Kasumi-1 (cell line): ENCODE measurements around the gene PPFIA2.

ENCODE experiments used
- DNase-seq, 2 experiments: peaks; one replicate each; lab custom pipeline; 2025; lab: John Stamatoyannopoulos, UW

PPFIA2 gene

DNA sequence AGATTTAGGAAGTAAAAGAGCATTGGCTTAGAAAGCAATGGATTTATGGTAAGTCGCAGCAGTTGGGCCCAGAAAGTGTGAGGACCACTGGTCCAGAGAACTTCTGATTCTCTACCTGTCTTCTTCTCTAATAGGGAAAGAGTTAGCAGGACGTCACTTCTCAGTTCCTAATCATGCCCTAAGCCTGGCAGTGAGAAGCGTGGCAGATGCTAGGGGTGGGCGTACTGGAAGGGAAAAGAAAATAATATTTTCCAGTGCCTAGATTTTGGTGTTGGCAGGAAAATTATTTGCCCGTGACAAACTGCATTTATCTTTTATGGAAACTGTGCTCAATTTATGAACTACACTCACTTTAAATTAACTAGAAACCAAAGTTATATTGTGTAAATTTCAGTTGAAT lies 212.3 kb downstream of the PPFIA2 start:
- DNase-seq: no peak

DNA sequence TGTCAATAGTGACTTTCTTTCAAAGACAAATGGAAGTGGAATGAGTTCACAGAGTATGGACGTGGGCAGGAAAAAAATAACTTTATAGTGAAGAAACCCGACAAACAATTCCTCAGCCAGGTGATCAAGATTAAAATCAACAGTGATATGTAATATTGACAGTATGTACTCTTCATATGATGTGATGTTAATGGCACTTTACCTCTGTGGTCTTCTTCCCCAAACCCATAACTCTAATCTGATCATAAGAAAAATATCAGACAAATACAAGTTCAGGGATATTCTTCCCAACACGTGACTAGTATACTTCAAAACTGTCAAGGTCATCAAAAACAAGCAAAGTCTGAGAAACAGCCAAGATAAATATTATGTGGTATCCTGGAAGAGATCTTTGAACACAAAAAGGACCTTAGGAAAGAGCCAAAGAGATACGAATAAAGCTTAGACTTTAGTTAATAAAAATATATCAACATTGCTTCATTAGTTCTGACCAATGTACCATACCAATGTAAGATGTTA lies 215.5 kb downstream of the PPFIA2 start:
- no peak for DNase-seq

DNA sequence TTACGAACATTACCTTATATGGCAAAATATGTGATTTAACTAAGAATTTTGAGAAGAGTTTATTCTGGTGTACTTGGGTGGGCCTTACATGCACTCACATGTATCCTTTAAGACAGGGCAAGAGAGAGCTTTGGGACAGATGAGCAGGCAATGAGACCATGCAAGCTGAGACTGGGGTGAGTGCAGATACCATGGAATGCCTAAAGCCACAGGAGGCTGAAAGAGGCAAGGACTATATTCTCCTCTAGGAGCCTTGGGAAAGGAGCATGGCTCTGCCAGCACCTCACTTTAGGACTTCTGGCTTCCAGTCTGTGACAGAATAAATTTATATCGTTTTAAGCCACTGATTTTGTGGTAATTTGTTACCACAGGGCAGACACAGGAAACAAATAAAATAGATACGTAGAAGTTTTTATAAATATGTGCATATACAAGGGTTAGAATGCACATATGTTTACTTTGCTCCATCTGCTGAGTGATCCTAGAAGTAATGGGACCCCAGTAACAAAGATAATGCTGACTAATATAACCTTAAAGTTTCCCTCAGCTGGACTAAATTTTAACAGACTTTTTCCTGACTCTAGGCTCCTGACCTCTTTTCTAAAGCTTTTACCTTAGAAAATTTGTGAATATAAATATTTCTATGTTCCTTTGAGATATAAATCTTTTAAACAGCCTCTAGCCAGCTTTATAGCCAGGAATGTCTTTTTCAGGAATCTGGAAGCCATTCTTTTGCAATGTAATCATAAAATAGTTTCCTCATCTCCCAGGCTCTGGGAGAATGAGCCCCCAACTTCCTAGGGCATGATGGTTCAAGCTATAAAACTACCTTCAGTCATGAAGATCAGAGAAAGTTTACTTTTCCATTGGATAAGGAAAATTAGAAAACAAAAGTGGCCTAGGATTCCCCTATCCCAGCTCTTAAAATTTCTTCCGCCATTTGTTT lies 216.8 kb downstream of the PPFIA2 start:
- no peak for DNase-seq

DNA sequence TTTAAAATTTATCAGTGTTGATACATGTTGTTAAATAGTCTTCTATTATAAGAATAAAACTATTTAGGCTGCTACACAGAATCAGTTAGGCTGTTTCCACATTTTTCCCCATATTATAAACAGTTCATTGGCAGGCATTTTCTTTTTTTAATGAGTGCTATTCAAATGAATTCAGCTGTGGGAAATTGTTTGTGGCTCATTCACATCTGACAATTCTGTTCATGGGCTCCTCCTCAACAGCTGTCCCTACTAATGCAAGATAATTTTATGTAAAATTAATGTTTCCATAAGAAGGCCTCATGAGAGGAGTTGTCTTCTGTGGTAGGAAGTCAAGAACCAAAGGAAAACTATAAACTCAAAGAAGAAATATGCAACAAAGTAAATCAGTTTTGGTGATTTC lies 218.0 kb downstream of the PPFIA2 start:
- no peak for DNase-seq

DNA sequence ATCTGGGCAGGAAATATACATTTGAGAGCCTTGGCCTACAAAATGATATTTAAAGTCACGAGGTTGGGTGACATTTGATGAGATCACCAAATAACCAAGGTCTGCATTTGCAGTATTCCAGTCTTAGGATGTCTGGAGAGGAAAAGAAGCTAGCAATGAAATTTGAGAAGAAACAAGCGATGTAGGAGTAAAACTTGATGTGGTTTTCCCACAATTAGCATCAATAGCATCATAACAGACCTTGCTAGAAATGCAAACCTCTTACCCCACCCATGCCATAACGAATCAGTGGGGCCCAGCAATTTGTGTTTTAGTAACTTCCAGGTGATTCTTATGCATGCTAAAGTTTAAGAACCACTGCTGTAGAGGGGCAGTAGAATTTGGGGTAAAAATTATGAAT lies 219.9 kb downstream of the PPFIA2 start:
- DNase-seq: no peak

DNA sequence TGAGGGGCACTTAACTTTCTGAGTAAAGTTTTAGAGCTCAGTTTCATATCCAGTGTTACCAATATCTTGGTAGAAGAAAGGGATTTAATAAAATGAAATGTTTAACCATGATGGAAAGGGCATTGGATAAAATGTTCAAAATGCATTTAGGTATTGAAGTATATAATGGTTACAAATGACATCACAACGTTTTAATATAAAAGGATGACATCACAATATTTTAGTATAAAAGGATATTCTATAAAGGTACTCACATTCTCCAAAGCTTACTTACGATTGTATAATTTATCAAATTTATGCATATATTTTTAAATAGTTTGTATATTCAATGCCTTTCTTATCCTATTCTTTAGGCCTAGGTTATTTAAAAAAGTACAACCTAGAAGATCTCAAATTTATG lies 226.1 kb downstream of the PPFIA2 start:
- no peak for DNase-seq

DNA sequence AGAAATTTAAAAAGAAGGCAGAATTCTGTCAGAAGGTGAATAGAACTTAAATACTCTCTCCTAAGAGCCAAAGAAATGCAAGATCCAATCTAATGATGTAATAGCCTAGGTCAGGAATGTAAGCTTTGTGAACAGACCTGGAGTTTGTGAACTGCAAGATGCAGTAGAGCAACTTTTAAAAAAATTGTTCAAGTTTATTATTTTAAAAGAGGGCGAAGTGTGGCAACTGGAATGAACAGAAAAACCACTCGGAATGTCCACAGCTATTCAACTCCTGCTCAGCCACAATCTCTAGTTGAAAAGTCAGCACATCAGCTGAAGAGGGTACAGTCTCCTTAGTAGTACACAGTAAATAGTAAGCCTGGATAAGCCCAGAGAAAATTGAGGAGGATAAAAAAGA lies 228.8 kb downstream of the PPFIA2 start:
- DNase-seq: no peak

DNA sequence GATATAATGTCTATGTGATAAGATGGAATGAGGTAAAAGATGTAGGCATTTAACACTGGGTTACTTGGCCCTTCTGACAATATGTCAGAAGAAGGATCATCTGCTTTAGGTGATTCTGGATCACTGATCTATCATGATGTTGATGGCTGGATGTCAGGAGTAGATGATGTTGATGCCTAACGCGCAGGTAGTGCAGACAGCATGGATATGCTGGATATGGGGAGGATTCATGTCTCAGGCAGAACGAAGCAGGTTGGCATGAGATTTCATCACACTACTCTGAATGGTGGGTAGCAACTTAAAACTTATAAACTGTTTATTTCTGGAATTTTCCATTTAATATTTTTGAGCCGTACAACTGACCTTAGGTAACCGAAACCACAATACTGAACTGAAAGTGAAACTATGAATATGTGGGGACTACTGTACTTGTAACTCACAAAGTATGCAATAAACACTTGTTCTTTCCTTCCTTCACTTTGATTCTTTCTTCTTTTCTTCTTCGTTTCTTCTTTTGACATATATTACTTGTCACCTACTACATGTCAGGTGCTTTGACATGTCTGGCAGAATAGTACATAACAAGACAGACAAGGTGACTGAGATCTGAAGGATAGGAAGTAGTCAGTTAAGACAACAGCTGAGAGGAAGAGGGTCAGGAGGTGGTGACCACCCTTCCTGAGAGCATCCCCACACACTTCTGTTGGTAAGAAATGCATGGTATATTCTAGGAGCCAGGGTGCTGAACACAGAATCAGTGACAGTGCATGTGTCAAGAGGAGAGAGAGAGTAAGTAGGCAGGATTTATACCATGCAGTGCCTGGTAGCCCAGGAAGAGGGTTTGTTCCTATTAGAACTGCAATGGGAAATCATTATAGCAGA lies 238.8 kb downstream of the PPFIA2 start:
- DNase-seq: no peak

DNA sequence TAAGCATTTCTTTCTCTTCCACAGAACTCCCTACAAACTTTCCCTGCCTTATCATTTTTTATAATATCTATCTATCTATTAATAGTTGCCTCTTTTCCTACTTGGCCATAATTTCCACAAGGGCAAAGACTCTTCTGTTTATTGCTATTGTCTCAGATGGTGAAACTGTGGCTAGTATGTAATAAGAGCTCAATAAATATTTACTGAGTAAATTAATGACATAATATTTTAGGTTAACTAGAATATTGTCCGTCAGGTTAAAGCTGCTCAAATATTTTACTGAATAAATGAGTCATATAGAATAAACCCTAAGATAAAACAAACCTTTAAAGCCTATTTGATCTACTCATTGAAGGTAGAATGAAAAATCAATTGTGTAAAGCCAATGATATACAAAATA lies 240.5 kb downstream of the PPFIA2 start:
- DNase-seq: no peak

DNA sequence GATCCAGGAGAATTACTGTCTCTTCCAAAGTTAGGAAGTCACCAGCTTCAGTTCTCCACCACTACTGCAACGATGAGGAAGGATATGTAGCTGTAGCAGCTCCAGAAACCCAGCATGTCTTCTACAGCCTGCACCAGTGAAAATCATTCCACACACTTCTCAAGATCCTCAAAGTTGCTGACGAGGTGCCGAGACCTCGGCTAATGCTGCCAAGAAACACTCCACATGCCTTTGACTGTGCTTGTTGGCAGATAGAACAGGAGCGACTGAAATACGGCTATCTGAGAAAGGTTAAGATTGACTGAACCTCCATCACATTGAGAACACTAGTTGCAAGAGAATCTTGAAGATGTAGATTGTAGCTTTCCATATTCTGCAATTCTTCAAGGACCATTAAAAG lies 241.9 kb downstream of the PPFIA2 start:
- no peak for DNase-seq

DNA sequence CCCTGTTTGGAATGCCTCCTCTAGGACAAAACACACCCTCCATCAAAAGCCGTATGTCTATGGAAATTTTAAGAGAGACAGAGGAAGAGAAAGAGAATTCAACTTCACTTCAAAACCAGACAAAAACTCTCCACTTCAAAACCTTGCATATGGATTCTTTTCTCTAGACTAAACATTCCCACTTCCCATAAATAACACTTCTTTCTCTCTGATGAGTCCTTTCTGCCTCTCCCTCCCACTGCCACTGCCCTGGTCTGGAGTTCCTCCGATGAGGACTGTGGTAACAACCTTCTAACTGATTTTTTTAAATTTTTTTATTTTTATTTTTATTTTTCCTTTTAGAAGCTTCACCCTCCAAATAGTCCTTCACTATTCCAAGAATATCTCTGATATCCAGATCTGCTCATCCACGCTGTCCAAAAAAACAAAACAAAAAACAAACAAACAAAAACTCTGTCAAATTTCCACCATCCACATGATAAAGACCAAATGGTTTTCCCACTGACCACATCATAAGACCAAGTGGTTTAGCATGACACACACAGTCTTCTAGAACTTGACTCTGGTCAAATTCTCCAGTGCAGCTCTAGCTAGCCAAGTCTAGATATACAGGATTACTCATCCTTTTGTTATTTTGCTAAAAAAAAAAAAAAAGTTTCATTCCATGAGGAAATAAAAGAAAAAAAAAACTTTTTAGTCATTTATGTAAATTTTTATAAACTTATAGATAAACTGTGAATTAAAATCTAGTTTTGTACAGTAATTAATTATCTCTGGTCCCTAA lies 256.0 kb downstream of the PPFIA2 start:
- DNase-seq: no peak

DNA sequence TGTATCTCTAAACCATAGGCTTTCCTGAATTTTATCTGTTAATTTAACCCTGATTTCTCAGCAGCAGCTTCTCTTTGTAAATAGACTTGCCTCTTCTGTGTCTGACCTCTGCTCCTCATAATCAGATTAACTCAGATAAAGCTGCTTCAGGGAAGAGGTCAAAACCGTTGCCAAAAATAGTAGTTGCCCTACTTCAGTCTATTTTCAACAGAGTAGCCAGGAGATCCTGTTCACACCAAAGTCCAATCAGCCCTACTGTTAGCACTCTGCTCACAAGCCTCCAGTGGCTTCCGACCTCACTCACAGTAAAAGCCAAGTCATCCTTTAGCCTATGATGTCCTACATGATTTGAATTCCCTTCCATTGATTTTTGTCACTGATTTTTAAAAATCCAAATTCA lies 258.4 kb downstream of the PPFIA2 start:
- no peak for DNase-seq

DNA sequence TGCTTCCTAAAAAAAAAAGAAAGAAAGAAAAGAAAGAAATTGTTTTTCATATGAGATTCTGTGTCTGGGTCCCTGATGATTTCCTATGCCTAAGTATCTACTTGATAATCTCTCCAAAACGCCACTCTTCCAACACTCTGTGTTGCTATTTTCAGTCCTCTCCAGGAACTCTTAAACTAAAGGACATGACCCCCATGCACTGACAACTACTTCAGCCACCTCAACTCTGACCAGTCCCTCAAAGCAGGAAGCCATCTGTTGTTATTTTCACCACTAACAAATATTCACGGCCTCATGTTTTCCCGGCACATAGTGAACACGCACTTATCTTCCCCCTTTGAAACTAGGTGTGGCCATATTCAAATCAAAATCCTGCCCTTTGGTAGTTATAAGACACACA lies 259.3 kb downstream of the PPFIA2 start:
- no peak for DNase-seq

DNA sequence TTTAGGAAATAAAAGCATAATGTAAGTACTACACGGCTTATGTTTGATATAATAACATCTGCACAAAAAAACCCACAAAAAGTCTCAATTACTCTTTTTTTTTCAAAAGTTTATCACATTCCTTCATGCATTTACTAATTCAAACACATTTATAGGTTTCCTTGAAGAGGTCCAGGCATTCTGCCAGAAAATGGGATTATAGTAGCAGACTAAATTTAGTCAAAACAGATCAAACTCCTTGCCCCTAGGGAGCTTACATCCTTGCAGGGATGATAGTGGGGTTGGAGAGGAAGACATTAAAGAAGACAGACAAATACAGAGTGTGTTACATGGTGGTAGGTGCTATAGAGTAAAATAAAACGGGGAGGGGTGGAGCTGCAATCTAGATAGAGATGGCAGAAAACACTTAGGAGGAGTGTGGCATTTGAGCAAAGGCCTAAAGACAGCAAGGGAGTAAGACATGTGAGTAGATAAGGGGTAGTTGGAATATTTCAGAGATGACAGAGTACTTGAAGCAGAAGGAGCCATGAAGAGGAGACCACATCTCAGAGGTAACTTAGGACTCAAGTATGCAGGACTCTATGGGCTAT lies 266.9 kb downstream of the PPFIA2 start:
- no peak for DNase-seq

DNA sequence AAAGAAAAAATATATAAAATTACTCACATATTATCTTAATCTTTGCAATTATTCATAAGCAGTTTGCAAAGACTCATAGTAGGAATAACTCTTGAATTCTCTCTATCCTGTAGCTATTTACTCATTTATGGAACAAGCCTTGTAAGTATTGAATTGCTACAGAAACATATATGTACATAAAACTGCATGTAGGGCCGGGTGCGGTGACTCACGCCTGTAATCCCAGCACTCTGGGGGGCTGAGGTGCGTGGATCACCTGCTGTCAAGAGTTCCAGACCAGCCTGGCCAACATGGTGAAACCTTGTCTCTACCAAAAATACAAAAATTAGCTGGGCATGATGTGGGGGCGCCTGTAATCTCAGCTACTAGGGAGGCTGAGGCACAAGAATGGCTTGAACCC lies 286.2 kb downstream of the PPFIA2 start:
- DNase-seq: no peak

DNA sequence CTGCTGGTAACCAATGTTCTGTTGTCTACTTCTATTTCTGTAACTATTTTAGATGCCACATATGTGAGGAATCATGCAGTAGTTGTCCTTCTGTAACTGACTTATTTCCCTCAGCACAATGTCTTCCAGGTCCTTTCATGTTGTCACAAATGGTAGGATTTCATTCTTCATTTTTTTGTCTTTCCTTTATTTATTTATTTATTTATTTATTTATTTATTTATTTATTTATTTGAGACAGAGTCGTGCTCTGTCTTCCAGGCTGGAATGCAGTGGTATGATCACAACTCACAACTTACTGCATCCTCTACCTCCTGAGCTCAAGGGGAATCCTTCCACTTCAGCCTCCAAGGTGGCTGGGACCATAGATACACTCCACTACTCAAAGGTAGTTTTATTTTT lies 288.2 kb downstream of the PPFIA2 start:
- no peak for DNase-seq

DNA sequence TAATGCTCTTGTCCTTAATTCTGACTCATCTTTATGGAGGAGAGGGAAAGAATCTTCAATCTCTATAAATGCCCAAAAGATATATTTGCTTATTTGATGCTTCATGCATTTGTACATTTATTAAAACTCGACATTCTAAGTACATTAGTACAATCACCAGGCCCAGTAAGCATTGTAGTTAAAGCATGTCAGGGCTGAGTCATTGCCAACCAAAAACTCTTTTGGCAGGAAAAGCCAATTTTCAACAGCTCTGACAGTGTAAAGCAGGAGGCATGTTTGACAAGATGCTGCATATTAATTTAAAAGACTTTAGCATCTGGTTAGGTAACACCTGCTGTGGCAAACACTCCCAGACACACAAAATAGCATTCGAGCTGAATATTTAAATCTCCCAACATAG lies 290.9 kb downstream of the PPFIA2 start:
- no peak for DNase-seq

DNA sequence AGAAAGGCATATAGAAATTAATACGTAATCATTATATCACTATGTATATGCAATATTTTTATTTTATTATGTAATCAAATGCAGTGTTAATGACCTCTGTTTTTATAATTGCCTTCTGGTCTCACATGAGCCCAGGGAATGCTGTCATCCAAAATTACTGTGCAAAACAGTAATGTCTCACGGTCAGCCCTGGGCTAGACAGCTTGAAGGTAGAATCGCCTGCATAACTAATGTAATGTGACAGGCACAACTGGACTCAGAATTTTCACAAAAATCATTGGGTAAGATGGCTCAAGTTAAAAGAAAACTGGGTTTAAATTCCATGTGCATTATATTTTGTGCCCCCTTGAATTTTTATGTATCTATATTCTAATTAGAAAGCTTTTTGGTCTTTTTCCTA lies 293.3 kb downstream of the PPFIA2 start:
- no peak for DNase-seq

DNA sequence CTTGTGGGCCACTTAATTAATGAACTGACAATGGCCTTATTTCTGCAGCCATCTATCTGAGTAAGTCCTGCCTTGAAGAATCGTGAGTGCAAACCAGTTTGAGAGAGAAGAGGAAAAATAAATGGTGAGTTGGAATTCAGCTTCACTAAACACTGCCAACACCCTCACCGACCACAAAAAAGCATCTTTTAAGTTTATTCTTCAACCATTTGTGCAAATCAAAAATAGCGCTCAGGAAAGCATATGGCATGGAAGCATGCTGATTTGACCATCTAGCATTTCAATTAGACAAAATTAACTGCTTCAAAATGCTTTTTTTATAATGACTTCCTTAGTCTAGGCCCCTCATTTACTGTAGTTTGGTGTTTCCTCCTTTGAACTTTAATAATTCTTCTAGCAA lies 294.0 kb downstream of the PPFIA2 start:
- no peak for DNase-seq

DNA sequence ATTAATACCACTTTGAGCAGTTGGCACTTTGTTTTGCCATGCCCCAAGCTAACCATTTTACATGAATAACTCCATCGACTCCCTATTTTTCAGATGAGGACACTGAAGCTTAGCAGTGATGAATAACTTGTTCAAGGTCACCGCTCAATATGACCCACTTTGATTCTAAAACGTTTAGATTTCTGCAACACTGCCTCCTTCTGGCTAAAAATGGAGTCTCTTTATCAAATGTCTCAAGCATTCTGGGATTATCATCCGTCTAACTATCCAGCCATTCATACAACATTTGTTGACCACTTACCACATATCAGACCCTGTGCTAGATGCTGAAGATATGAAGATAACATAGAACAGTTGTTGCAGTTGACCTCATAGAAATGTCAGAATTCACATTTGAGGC lies 298.0 kb downstream of the PPFIA2 start:
- DNase-seq: no peak

DNA sequence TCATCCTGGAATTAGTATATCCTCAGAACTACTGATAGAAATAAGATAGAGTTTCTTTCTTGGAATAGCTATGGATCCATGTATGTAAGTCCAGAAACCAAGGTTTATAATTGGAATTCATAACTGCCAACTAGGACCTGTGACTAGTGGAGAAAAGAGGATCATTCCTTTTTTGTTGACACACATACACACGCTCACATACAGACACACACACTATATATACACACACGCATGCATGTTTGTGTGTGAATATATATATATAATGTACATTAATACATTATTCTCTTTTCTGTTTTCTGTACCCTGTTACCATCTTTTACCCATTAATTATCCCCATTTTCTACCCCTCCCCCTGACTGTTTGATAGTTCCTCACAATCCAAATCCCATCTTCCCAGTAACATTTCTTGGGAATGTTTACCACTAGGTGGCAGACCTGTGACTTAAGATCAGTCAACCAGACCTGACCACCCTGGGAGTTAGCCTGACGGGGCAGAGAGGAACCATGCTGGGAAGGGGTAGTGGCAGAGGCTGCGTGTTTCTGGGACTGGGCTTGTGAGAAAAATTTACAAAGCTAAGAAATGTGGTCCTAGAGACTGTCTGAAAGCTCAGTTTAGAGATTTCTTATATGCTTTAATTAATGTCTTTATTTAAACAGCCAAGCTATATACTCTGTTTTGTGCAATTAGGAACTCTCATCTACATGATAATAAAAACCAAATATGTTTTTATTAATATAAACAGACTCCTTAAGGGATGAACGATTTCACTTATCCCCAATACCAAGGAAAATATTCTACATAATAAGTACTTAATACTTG lies 308.0 kb downstream of the PPFIA2 start:
- peak; percentile 48 to 63 for DNase-seq
